IPS-20b (cell line): ENCODE measurements around the gene C10orf143.

ENCODE experiments used
- H3K27ac ChIP-seq: one replicate; pipeline ENCODE4 v1.5.1; 2013; ENCODE audit warnings: low read length
- H3K27me3 ChIP-seq: 2 replicates; pipeline ENCODE4 v1.6.1; 2013; ENCODE audit warnings: mild to moderate bottlenecking, low read length, inconsistent platforms; ENCODE audit not compliant: insufficient read depth
- H3K36me3 ChIP-seq: 2 replicates; pipeline ENCODE4 v1.6.1; 2013; ENCODE audit warnings: low read depth, mild to moderate bottlenecking, inconsistent platforms, low read length, moderate library complexity; ENCODE audit not compliant: insufficient read depth
- H3K4me1 ChIP-seq: 2 replicates; pipeline ENCODE4 v1.6.1; 2013; ENCODE audit warnings: mild to moderate bottlenecking, control low read depth, inconsistent platforms, low read length, moderate library complexity; ENCODE audit not compliant: insufficient read depth
- H3K4me3 ChIP-seq: 2 replicates; pipeline ENCODE4 v1.5.1; 2013; ENCODE audit warnings: mild to moderate bottlenecking, low read length, inconsistent platforms
- H3K9ac ChIP-seq: 2 replicates; pipeline ENCODE4 v1.6.1; 2013; ENCODE audit warnings: low read depth, mild to moderate bottlenecking, inconsistent platforms, low read length, moderate library complexity
- H3K9me3 ChIP-seq: 2 replicates; pipeline ENCODE4 v1.6.1; 2013; ENCODE audit warnings: mild to moderate bottlenecking, low read depth, low read length, inconsistent platforms; ENCODE audit not compliant: insufficient read depth

Gene C10orf143

GRCh38 chr10:130018730-130019185, 91.9 kb downstream of the C10orf143 start:
- no peaks in the 10 kb centered on the region for H3K4me1 ChIP-seq
- H3K9me3 ChIP-seq = no peaks in the 10 kb centered on the region
- H3K27me3 ChIP-seq = no peaks in the 10 kb centered on the region
- H3K27ac ChIP-seq = no peak overlapping the region
- H3K9ac ChIP-seq = no peak overlapping the region
- H3K4me3 ChIP-seq = no peak overlapping the region
- no peaks in the 10 kb centered on the region for H3K36me3 ChIP-seq

DNA sequence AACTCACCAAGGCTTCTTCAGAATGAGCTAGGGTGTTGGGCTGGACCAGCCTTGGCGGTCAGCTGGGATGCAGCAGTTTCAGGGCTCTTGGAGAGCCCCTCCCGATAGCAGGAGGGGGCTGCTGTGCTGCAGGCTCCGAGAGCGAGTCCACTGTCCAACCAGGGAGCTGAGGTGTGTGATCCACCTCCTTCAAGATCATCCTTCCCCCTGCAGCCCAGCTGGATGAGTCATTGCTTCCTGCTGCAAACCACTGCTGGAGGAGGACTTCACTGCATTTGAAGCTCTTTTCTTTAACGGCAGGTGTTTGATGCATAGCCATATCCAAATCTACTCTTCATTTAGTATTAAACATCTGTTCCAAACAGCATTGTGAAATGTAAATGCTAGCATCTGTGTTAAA, 92.4 kb downstream of the C10orf143 start:
- Histone ChIP-seq H3K36me3 (no peaks in the 10 kb centered on the region), H3K4me3 (no peak overlapping the region), H3K4me1 (no peaks in the 10 kb centered on the region), H3K9ac (no peak overlapping the region), H3K9me3 (no peaks in the 10 kb centered on the region), H3K27me3 (no peaks in the 10 kb centered on the region), H3K27ac (no peak overlapping the region)

- no peaks in the 10 kb centered on the region for H3K9me3 ChIP-seq
- no peak overlapping the region for H3K27ac ChIP-seq
- H3K27me3 ChIP-seq = no peaks in the 10 kb centered on the region
Measured at GRCh38 chr10:130017631-130018022, 93.0 kb downstream of the C10orf143 start.

GRCh38 chr10:130016993-130017630, 93.5 kb downstream of the C10orf143 start:
- no peak overlapping the region for H3K4me3 ChIP-seq
- H3K9me3 ChIP-seq = no peaks in the 10 kb centered on the region
- no peak overlapping the region for H3K9ac ChIP-seq
- H3K27me3 ChIP-seq = no peaks in the 10 kb centered on the region
- H3K4me1 ChIP-seq = no peaks in the 10 kb centered on the region
- H3K27ac ChIP-seq = no peak overlapping the region
- H3K36me3 ChIP-seq = no peaks in the 10 kb centered on the region

More at GRCh38 chr10:130017631-130018022, 93.0 kb downstream of the C10orf143 start:
- Histone ChIP-seq H3K36me3 (no peaks in the 10 kb centered on the region), H3K4me3 (no peak overlapping the region), H3K4me1 (no peaks in the 10 kb centered on the region), H3K9ac (no peak overlapping the region)

DNA sequence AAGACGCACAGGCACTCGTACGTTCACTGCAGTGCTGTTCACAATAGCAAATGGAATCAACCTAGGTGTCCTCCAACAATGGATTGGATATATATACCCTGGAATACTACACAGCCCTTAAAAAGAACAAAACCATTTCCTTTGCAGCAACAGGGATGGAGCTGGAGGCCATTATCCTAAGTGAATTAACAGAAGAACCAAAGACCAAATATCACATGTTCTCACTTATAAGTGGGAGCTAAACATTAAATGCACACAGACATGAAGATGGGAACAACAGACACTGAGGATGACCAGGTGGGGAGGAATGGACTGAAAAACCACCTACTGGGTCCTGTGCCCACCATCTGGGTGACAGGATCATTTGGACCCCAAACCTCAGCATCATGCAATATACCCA, 94.5 kb downstream of the C10orf143 start:
- Histone ChIP-seq H3K27ac (no peak overlapping the region), H3K9ac (no peak overlapping the region), H3K4me3 (no peak overlapping the region), H3K36me3 (no peaks in the 10 kb centered on the region), H3K4me1 (no peaks in the 10 kb centered on the region), H3K9me3 (no peaks in the 10 kb centered on the region), H3K27me3 (no peaks in the 10 kb centered on the region)

DNA sequence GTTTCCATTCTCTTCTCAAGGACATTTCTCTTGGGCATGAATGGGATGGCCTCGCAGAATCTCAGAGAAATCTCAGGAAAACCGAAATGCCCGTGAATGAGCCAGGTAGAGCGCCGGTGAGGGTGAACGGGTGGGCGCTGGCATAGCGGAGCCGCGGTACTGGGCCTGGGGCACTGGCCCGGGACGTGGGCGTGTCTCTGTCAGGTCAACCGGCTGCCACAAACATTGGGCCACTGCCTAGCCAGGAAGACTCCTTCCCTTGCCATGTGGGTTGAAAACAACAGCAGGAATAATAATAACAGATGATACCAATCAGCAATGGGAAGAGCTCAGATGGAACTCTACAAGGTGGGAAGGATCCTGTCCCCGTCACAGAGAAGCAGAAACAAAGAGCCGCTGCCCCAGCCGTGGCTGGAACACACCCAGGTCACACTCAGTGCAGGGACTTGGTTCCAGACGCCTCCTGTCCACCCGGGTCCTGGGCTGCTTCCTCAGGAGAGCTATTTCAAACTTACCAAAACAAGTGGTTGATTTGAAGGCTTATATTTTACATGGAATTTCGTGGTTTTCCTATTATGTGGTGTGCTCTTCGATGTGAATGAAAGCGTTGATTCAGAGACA, 95.4 kb downstream of the C10orf143 start:
- Histone ChIP-seq H3K36me3 (no peaks in the 10 kb centered on the region), H3K4me1 (no peaks in the 10 kb centered on the region), H3K4me3 (no peak overlapping the region)

GRCh38 chr10:130014263-130015074, 96.2 kb downstream of the C10orf143 start:
- no peaks in the 10 kb centered on the region for H3K9me3 ChIP-seq
- no peak overlapping the region for H3K4me3 ChIP-seq
- no peaks in the 10 kb centered on the region for H3K4me1 ChIP-seq
- no peak overlapping the region for H3K27ac ChIP-seq
- no peaks in the 10 kb centered on the region for H3K27me3 ChIP-seq
- no peak overlapping the region for H3K9ac ChIP-seq
- H3K36me3 ChIP-seq = no peaks in the 10 kb centered on the region

More for the DNA sequence above, 95.4 kb downstream of the C10orf143 start:
- H3K27ac ChIP-seq = no peak overlapping the region
- no peaks in the 10 kb centered on the region for H3K9me3 ChIP-seq
- no peak overlapping the region for H3K9ac ChIP-seq
- no peaks in the 10 kb centered on the region for H3K27me3 ChIP-seq
